Measurements from ENCODE around the gene PARK7.
A peak's percentile ranks its signal among the peaks of the same experiment; 100 is the strongest.

Gene PARK7

GRCh38 chr1:8010080-8010664, 48.7 kb downstream of the PARK7 start:
- no peak for DNase-seq (ENCODE audit: low read depth)

- no peak for DNase-seq (ENCODE audit: low read depth)
Observed at GRCh38 chr1:8011016-8011415, 49.5 kb downstream of the PARK7 start.

- DNase-seq (ENCODE audit: low read depth), result no peak
Observed at GRCh38 chr1:8011923-8012858, 50.7 kb downstream of the PARK7 start.

GRCh38 chr1:8012955-8013354, 51.4 kb downstream of the PARK7 start:
- no peak for DNase-seq (ENCODE audit: low read depth)

- no peak for DNase-seq (ENCODE audit: low read depth)
Observed at GRCh38 chr1:8013399-8013798, 51.9 kb downstream of the PARK7 start.

GRCh38 chr1:8013800-8014199, 52.3 kb downstream of the PARK7 start:
- no peak for DNase-seq (ENCODE audit: low read depth)

GRCh38 chr1:8014381-8014988, 53.0 kb downstream of the PARK7 start:
- DNase-seq (ENCODE audit: low read depth), result no peak

- peak; percentile 81 for DNase-seq (ENCODE audit: low read depth)
Observed at GRCh38 chr1:8015036-8015808, 53.7 kb downstream of the PARK7 start.

GRCh38 chr1:8015809-8016165, 54.3 kb downstream of the PARK7 start:
- no peak for DNase-seq (ENCODE audit: low read depth)

GRCh38 chr1:8016210-8016894, 54.8 kb downstream of the PARK7 start:
- DNase-seq (ENCODE audit: low read depth), result no peak

- no peak for DNase-seq (ENCODE audit: low read depth)
Observed at GRCh38 chr1:8016895-8017241, 55.4 kb downstream of the PARK7 start.

GRCh38 chr1:8017495-8018197, 56.1 kb downstream of the PARK7 start:
- DNase-seq (ENCODE audit: low read depth), result no peak

- no peak for DNase-seq (ENCODE audit: low read depth)
Observed at GRCh38 chr1:8018492-8019228, 57.1 kb downstream of the PARK7 start.

GRCh38 chr1:8019229-8019620, 57.7 kb downstream of the PARK7 start:
- DNase-seq (ENCODE audit: low read depth), result no peak

- DNase-seq (ENCODE audit: low read depth), result no peak
Observed at GRCh38 chr1:8020032-8020431, 58.5 kb downstream of the PARK7 start.

- no peak for DNase-seq (ENCODE audit: low read depth)
Observed at GRCh38 chr1:8021676-8022266, 60.3 kb downstream of the PARK7 start.

GRCh38 chr1:8022395-8023286, 61.1 kb downstream of the PARK7 start:
- DNase-seq (ENCODE audit: low read depth), result no peak

GRCh38 chr1:8023287-8023994, 61.9 kb downstream of the PARK7 start:
- DNase-seq (ENCODE audit: low read depth), result no peak

- no peak for DNase-seq (ENCODE audit: low read depth)
Observed at GRCh38 chr1:8023995-8024313, 62.4 kb downstream of the PARK7 start.
